ENCODE measurements around the gene SEM1.
"Not testable (repeated sequence)": the region's sequence is repeated elsewhere in the genome, so short reads cannot be mapped to it uniquely, and the experiment has no call there.

The SEM1 gene

DNA sequence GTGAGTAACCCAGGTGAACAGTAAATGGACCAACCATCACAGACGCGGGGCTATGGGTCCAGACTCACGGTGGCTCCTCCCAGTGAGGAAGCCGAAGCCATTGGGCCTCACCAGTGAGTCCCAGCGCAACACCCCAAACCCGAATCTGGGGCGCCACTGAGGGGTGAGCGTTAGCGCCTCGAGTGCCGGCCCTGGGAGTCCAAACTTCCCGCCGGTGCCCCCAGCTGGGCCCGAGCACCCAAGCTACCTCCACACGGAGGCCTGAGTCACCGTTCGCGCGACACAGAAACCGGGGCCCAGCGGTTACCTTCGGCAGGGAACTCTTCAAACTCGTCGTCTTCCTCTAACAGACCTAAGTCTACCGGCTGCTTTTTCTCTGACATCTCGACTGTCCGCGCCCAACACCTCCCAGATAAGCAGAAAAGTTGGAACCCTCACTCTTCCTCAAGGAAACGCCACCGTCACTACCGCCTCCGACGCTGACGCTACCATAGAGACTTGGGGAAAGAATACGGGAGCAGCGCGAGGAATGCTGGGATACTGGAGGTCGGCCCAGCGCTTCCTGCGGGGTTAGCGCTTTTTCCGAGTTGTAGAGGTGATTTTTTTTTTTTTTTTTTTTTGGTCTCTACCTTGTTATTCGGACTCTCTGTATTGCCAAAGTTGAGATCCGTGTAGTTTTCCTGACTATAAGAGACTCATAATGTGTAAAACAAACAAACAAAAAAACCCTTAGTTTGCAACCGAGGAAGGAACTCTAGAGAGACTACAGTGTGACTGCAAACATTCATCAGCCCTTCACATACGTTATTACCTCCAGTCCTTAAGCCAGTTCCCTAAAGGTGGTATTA lies at the start of gene SEM1:
Gene SEM1, minus strand, starts transcription at position 466 of the 848 bp plus-strand sequence. Its CDS starts 83 bp downstream, at position 383.
- DNase-seq, result peak; percentile 53

DNA sequence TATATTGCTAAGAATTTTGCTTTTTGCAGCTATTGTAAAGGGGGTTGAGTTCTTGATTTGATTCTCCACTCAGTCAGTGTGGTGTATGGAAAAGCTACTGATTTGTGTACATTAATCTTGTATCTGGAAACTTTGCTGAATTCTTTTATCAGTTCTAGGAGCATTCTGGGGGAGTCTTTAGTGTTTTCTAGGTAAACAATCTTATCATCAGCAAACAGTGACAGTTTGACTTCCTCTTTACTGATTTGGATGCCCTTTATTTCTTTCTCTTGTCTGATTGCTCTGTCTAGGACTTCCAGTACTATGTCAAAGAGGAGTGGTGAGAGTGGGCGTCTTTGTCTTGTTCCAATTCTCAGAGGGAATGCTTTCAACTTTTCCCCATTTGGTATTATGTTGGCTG lies 48.2 kb upstream of the SEM1 start:
- not testable (repeated sequence) for DNase-seq

DNA sequence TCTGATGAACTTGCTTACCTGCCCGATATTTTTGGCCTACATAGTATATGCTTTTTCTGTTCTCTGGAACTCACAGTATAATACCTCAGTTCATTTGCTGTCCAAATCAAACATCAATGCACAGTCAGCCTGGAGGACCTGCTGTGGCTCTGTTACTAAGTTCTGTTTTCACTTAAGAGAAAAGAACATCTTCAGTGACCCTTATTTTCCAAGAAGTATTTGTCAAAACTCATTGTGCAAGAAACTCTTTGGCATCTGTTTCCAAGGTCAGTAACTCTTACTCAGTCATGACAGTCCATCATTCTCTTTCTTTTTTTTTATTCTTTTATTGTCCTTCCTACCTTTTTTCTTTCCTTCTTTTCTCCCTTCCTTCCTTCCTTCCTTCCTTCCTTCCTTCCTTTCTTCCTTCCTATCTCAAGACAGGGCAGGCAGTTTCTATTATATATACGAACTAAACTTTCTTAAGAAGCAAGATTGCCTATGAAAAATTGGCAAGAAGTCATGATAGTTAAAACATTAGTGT lies 37.8 kb upstream of the SEM1 start:
- DNase-seq, result no peak

DNA sequence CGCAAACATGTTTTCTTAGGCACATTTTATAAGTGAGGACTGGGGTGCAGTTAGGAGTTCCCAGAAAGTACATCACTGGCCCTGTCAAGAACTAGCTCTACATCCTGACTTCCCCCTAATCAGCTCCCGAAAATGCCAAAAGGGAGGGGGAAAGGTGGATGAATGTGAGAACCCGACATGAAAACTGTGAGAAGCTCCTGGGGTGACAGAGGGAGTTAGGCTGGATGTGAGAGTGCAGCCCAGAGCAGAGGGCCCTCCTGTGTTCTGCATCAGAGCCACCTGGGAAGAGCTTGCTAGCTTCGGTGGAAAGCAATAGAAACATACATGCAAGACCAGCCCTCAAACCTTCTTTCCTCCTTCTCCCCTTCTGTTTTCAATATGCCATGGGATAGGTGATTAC lies 30.5 kb upstream of the SEM1 start:
- no peak for DNase-seq

DNA sequence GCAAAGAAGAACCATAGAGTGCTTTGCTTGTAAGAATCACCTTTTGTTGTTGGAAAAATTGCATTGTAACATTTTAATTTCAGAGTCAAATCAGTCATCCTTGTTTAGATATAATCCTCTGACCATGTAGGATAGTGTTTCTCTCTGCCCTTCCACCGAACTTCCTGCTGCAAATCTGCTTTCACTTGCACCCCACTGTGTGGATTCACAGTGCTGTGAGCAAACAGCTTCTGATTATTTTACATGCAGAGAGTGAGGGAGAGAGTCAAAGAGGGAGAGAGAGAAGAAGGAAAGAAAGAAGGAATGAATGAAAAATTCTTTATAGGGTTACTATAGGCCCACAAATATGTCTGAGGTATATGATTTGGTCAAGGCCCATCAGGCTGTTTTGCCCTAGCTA lies 30.0 kb upstream of the SEM1 start:
- DNase-seq, result no peak

DNA sequence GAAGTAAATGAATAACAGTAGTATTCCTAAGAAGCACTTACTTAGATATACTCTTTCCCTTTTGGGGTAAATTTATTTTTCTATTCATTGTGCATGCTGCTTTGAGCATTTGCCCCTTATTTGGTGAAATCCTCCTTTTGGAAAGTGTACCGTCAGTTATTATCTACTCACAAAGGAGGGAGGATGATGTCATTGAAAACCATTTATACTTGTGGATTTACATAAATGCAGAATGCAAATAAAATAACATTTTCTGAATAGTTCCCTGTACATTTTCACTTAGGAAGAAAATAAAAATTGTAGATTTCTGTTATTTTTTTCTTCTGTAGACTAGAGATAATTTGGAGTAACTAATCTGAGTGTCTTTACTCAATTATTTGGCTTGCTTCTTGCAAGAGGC lies 29.5 kb upstream of the SEM1 start:
- no peak for DNase-seq

DNA sequence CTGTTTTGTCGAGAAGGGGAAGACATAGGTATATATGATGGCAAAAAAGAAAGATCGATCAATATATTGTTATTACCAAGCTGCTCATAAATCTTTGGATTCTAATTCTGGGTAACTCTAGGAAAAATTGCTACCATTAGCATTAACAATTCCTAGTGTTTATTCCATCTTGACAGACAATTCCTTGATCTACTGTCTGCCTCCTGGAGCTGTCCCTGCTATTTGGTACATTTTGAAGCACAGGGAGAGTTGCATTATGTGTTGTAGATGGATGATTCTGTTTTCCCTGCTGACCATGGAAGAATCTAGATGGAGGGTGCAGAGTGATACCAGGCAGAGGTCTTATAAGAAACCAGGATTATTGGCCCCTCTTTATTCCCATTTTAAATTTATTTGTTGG lies 29.1 kb upstream of the SEM1 start:
- no peak for DNase-seq

DNA sequence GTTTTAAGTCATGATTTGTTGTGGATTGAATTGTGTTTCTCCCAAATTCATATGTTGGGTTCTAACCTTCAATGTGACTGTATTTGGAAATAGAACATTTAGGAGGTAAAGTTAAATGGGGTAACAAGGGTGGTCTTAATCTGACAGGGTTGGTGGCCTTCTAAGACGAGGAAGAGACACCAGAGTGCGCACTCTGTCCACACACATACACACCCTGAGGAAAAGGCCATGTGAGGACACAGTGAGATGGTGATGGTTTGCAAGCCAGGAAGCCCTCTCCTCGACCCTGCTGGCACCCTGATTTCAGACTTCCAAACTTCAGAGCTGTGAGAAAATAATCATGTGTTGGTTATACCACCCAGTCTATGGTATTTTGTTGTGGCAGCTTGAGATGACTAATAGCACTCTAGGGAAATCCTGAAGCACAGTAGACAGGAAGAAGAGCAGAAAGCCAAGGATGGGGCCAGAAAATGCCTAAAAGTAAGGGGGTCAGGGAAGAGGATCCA lies 28.0 kb upstream of the SEM1 start:
- no peak for DNase-seq

DNA sequence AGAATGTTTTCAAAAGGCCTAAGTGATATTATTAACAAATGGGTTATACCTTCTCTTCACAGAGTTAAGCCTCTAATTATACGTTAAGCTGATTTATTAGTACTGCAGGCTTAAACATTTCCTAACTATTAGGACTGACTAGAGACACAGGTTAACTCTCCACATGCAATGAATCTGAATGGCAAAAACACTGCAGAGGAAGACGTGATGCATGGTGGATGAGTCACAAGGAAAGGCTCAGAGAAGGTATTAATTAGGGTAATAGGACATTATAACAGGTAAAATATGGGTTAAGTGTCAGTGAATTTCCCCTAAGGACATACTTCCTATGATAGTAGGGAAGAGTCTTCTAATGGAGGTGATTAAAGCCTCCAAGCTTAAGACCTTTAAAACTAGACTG lies 24.7 kb upstream of the SEM1 start:
- DNase-seq, result no peak

DNA sequence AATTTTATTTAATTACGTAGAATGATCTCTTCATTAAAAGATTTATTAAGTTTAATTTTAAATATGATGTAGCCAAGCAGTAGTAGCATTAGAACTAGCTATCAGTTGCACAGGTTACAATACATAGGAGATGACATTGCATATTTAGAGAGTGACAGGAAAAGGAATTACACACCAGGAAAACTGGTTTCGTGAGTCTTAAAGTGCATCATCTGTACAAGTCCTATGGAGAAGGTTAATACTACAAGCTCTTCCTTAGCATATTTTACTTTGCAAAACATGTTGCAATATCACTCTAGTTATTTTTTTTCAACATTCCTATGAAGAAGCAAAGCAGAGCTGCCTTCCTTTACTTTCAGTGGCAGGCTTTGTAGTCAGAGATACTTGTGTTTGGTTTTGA lies 20.2 kb upstream of the SEM1 start:
- no peak for DNase-seq

DNA sequence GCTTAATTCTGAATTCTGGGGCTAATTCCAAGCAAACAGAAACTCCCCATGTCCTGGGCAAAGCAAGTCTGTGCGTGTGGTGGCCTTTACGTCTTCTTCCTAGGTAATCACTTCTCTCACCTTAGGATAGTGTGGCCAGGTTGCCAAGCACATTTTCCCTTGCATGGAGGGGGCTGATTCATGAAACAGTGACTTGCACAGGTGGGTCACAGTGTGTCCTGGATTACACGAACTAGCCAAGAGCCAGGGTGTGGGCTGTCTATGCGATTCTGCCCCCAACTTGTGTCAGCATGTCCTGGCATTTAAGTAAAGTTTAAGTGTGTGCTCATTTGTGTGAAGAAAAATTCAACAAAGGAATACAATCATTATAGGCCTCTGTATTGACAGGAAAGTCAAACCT lies 18.5 kb upstream of the SEM1 start:
- DNase-seq, result no peak

DNA sequence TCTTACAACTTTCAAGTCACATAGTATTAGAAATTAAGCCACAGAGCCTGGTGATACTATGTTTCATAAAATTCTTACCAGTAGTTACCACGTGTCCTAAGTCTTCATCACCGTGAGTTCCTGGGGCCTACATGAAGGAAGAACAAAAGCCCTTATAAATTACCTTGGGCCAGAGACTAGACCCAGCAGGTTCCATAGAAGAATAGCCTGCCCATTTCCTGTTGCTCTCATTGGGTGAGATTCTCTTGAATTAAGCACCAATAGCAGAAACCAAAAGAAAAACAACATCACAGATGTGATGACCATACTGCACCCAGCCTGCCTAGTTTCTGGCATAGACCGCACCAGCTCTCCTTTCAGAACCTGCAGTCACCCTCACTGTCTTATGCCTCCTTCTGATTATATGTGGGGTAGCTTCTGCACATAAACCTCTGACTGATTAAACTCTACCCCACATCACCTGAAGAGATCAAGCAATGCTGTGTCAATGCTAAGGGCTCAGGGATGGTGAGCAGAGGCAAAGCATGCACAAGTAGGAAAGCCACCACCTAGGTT lies 18.0 kb upstream of the SEM1 start:
- DNase-seq, result no peak

DNA sequence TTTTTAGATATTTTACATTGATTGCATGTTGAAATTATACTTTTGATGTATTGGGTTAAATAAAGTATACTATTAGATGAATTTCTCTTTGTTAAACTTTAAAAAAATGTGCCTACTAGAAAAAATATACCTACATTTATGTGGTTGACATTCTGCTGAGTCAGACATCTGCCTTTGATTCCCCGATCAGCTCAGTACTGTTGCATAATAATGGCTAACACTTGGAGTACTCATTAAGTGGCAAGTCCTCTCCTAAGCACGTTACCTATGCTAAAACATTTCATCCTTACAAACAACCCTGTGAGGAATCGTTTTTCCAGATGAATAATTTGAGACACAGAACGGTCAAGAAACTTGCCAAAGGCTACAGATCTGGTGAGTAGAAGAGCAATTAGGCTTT lies 14.0 kb upstream of the SEM1 start:
- no peak for DNase-seq

DNA sequence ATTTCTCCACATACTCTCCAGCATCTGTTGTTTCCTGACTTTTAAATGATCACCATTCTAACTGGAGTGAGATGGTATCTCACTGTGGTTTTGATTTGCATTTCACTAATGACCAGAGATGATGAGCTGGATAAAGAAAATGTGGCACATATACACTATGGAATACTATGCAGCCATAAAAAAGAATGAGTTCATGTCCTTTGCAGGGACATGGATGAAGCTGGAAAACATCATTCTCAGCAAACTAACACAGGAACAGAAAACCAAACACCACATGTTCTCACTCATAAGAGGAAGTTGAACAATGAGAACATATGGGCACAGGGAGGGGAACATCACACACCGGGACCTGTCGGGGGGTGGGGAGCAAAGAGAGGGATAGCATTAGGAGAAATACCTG lies 13.3 kb upstream of the SEM1 start:
- not testable (repeated sequence) for DNase-seq

DNA sequence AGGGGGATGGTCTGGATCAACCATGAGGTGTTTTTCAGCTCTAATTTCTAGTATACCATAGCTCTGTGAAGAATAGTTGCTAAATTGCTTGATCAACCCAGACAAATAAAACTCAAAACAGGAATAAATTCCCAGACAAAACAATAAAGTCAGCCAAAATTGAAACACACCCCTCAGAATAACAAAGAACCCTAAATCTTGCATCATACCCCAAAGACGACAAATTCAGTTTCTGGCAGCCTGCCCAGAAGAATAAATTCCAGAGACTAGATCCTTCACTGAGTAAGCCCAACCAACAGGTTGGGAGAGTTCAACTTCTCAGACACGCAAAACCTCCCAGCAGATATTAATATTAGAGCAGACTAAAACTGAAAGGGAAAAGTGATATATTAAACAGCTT lies 11.2 kb upstream of the SEM1 start:
- DNase-seq, result no peak

DNA sequence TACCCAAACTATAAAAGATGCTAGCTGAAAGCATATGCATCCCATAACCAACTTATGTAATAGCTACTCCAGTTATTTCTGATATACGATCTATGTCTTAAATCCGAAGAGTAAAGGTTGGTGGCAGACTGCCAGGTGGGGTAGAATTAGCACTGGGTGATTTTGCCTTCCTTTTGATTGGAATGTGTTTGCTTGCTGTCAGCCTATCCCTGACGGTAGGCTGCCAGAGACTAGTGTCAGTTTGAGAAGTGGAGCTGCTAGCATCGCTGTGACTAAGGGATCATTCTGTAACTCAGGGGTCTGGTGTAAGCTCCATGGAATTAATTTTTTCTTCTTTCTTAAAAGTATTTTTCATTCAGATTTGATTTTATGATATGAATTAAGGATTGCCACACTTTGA lies 9.5 kb upstream of the SEM1 start:
- DNase-seq, result no peak

DNA sequence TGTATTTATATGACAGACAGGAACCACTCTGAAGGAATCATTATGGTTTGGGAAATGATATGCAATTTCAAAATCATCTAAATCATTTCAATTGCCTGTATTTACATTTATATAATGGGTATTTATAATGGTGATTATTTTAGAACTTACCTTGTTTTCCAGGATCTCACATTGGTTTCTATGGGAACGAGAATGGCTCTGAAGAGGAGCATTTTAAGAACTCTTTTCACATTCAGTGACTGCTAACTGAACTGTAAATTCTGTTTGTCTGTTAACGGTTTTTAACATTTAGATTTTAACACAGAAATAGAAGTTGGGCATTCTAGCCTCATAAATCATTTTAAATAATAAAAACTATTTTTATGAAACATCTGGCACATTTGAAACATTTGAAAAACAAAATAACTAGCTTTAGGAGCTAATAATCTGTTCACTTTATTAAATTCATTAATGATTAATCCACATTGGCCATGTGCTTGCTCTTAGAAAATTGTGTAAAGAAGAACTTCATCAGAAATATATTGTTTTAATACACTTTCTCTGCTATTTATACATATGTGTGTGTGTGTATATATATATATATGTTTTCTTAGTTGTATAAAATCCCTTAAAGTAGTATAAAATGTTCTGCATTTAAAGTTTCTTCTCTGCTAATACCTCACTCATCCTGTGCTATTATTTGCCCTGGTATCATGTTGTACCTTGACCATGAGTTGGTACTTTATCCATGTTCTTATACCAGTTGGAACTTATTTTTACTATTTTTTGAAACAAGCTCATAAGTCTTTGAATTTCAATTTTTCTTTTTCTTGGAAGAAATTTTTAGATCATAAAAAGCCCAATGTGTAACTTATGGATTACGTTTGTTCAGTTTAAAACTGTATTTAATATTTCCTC lies 8.7 kb upstream of the SEM1 start:
- DNase-seq, result no peak

DNA sequence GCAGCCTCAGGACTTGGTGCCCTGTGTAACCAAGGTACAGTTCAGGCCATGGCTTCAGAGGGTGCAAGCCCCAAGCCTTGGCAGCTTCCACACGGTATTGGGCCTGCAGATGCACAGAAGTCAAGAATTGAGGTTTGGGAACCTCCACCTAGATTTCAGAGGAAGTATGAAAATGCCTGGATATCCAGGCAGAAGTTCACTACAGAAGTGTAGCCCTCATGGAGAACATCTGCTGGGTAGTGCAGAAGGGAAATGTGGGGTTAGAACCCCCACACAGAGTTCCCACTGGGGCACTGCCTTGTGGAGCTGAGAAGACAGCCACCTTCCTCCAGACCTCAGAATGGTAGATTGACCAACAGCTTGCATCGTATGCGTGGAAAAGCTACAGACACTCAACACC lies 3.4 kb upstream of the SEM1 start:
- DNase-seq, result no peak

DNA sequence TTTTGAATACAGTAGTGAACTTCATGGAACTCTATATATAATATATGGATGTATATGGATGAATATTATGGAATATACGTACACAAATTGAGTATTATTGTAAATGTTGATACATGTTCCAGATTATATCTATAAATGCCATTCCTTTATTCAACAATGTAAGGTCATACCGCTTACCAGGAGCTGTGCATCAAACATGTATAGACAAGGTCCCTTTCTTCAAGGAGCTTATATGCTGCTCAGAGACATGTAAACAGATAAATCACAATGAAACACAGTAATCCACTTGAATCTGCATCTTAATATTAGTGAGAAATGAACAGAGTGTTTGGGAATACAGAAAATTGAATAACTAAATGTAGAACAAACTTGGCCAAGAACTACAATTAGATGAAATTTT lies 898 bp upstream of the SEM1 start:
- no peak for DNase-seq

DNA sequence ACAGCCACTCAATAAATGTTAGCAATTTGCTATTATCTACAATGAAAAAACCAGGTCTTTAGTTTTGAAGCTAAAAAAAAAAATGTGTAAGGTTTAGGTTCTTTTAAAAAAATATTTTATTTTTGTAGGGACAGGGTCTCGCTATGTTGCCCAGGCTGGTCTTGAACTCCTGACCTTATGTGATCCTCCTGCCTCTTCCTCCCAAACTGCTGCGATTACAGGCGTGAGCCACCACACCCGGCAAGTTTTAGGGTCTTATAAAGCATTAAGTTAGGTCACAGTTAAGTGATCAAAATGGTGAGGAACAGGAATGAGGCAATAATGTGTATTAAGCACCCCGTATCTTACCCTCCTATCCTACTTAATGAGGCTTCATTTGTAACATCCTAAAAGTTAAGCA lies 774 bp downstream of the SEM1 start:
- no peak for DNase-seq

DNA sequence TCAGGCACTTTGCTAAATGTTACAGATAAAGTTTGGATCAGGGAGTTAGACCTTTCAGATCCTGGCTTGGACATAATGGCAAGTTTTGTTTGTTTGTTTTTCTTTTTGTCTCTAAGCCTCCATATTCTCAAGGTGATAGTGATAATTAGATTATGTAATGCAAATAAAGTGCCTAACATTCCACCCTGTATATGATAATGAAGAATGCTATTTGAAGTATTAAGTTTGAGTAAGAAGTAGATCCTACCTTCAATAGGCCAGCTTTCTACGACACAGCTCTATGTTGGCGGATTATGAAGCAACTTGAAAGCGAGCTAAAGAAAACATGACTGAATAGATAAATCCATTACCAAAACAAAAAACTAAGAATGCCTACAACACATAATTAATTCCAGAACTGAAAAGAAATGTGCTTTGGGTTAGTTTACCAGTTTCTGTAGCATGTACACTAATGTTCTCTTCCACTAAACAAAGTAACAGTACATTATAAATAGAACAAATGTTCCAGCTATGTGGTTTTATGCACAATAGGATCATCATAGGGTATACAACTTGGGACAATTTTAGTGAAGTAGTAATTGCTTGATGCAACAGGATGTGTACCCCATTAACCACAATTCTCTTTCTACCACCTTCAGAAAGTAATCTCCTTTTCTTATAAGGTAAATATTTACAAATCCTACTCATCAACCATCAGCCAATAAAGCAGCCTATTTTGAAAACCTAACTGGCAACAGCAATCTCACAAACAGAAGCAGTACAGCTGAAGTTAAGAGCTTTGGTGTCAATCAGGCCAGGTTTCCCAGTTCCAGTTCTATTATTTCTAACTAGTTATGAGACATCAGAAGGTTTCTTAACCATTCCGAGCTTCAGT lies 1.5 kb downstream of the SEM1 start:
- no peak for DNase-seq

DNA sequence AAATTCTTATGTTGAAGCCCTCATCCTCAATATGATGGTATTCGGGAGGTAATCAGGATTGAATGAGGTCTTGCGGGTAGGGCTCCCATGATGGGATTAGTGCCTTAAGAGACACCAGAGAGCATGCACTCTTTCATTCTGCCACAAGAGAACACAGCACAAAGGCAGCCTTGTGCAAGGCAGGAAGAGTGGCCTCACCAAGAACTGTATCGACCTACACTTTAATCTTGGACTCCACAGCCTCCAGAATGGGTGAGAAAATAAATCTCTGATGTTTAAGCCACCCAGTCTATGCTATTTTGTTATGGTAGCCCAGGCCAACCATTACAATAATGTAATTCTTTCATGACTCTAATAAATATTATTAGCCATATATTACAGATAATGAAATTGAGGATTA lies 8.4 kb downstream of the SEM1 start:
- DNase-seq, result no peak
